Ovary (tissue), 9 donors: ENCODE data around the gene ADARB2. TPM values are rescaled to one million over a fixed set of nuclear protein-coding genes. Genes with fewer than 3 reads are reported as not detected.

Source experiments
- DNase-seq, 5 donors: peaks; one replicate each; pipeline ENCODE4 v3.0.0-alpha.2; 2019 to 2020
- H3K27ac ChIP-seq, 2 donors: fragments of 200-600 bp; one replicate each; pipeline versions ENCODE4 v1.5.1 to v1.8.0; 2019 to 2022
- H3K27me3 ChIP-seq: fragments of 200-600 bp; one replicate; pipeline ENCODE4 v1.8.0; 2022
- H3K36me3 ChIP-seq: fragments of 200-600 bp; sonication (generic); one replicate; pipeline ENCODE4 v1.5.1; 2019
- H3K4me1 ChIP-seq: one replicate; pipeline ENCODE4 v1.8.1; 2013; ENCODE audit warnings: mild to moderate bottlenecking, moderate library complexity; ENCODE audit not compliant: insufficient read depth
- H3K4me3 ChIP-seq: fragments of 200-600 bp; sonication (generic); one replicate; pipeline ENCODE4 v1.5.1; 2017
- H3K9me3 ChIP-seq, 2 donors: fragments of 200-600 bp in 1 of 2; sonication (generic) in 1 of 2; one replicate each; pipeline versions ENCODE4 v1.5.1 to v1.8.1; 2013 to 2019; ENCODE audit warnings: mild to moderate bottlenecking in 1 of 2, moderate library complexity in 1 of 2
- EP300 ChIP-seq: sonication (generic); formaldehyde crosslinking; IDR thresholded peaks from one replicate; pipeline ENCODE4 v1.6.1; 2017; ENCODE audit warnings: antibody characterized with exemption
- POLR2A ChIP-seq: fragments of 450-650 bp; IDR thresholded peaks from one replicate; pipeline ENCODE4 v1.6.1; 2017; ENCODE audit warnings: antibody characterized with exemption, mild to moderate bottlenecking, moderate library complexity
- WGBS, 3 donors: extraction: QIAGEN DNeasy Blood & Tissue Kit in 1 of 3; methylation state at CpG; one replicate each; pipeline versions ENCODE4 v1.1.5 to v1.1.7; 2013 to 2017; 5-methylcytosine and 5-hydroxymethylcytosine counted together
- intact Hi-C, 4 donors: fragments of 100-400 bp; cut with DNase I; formaldehyde crosslinking; loops; one replicate each; pipeline versions ENCODE4 v1.11.0 to v1.15.1; 2022 to 2023
- polyA plus RNA-seq, 2 donors: library from polyadenylated mRNA; stranded (reverse); fragments of 200-250 nt in 1 of 2; fragments of 350-450 nt in 1 of 2; fragmentation: Illumina TruSeq in 1 of 2; extraction: RNeasy Lipid Tissue Mini Kit (QIAGEN cat#74804) in 1 of 2; gene quantifications; one replicate each; pipeline ENCODE4 v1.2.3, GENCODE V29; 2013 to 2014
- total RNA-seq, 7 donors: library from RNA; depleted of rRNA in 2 of 7; stranded (reverse); fragments of >200 nt in 2 of 7; fragmentation: NEBNext Ultra II Directional in 3 of 7; extraction: Animal tissue kit (Norgen Biotek cat#: 25700) in 3 of 7; gene quantifications; one replicate each; pipeline versions ENCODE4 v1.1.0 to v1.2.4, GENCODE V29; 2016 to 2023
- TF ChIP-seq, protein P1 (sequence below), 3 donors: fragments of 450-650 bp in 2 of 3; fragments of 200-600 bp in 1 of 3; IDR thresholded peaks; one replicate each; pipeline versions ENCODE4 v1.5.1 to v1.8.0; 2016 to 2022; ENCODE audit warnings: antibody characterized with exemption in 3 of 3, mild to moderate bottlenecking in 1 of 3
- donor health status: DM: no; HTN: no; CAD: no; lungs with moderate emphysema.
- donor health status: DM: no; HTN: no; CAD: no.
- donor health status: Bipolar disorder and iron deficiency.
- donor health status: DM: yes; HTN: yes; CAD: no.
- donor health status: DM: no; HTN: no; CAD: no.
- donor health status: DM: yes; HTN: yes; CAD: no.

Gene ADARB2
- total and polyA plus RNA-seq, 9 donors = 0.12 to 2.0 (median 0.36) TPM; not detected in 2

DNA sequence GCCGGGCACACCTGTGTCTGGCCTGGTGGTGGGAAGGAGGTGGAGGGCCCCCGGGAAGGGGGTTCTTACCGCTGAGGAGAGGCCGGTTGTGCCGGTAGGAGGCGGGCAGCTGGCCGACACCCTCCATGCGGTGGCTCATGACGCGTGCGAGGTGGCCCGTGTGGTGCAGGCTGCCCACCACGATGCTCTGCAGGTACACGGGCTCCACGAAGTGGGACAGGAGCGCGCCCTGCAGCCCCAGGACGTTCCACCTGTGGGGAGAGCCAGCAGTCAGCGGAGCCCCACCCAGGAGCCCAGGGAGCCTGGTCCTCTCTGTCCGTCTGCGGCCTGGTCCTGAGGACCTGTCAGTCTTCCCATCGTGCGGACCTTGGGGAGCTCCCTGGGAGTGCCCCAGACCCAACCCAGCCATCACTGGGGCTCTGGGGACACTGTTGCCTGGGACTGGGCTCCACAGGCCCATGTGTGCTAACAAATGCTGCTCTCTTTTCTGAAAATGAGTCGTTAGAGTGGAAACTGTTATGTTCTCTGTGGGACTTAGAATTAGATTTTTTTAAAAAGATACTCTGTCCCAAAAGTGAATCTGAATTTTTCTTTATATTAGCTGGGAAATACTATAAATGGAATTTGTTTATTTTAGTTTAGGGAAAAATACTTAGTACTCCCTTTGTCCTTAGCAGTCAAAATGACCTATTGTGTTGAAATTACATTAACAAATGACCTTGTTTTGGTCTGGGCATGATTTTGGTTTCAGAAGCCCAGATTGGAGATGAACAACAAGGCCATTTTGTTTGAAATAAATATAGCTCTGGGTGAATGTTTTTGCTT is 537.2 kb downstream of the ADARB2 start:
- no peaks in the 10 kb centered on the region for H3K27me3 ChIP-seq
- H3K4me3 ChIP-seq = no peak overlapping the region
- intact Hi-C loops = no loop called here
- peaks cover 5% of the 10 kb centered on the region for H3K4me1 ChIP-seq
- H3K9me3 ChIP-seq = no peaks in the 10 kb centered on the region
- DNase-seq = peak in 1 of 5 donors; percentile 29
- 79 to 87% (median 85%) methylated on average over 24 of the region's 24 CpGs for WGBS, 3 donors
- no peaks in the 10 kb centered on the region for H3K36me3 ChIP-seq
- no peak for TF ChIP-seq EP300
- no peak for TF ChIP-seq POLR2A
- TF ChIP-seq, protein P1, sequence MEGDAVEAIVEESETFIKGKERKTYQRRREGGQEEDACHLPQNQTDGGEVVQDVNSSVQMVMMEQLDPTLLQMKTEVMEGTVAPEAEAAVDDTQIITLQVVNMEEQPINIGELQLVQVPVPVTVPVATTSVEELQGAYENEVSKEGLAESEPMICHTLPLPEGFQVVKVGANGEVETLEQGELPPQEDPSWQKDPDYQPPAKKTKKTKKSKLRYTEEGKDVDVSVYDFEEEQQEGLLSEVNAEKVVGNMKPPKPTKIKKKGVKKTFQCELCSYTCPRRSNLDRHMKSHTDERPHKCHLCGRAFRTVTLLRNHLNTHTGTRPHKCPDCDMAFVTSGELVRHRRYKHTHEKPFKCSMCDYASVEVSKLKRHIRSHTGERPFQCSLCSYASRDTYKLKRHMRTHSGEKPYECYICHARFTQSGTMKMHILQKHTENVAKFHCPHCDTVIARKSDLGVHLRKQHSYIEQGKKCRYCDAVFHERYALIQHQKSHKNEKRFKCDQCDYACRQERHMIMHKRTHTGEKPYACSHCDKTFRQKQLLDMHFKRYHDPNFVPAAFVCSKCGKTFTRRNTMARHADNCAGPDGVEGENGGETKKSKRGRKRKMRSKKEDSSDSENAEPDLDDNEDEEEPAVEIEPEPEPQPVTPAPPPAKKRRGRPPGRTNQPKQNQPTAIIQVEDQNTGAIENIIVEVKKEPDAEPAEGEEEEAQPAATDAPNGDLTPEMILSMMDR (IDR thresholded peaks at IDR 0.05) = no peak
- no peak overlapping the region for H3K27ac ChIP-seq

DNA sequence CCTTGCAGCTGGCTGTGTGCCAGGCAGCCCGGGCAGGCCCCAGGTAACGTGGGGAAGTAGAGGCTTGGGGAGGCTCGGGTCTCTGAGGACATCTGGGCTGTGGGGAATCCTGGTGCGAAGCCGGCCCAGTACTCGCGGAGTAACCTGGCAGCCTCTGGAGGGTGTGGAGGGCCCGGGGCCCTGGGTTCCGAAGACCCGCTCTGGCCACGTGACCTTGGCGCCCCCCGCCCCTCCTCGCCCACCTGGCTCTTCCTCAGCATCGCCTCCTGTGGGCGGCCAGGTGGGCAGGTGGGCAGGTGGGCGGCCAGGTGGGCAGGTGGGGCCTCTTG is 538.0 kb downstream of the ADARB2 start:
- Histone ChIP-seq H3K27me3 (no peaks in the 10 kb centered on the region), H3K4me1 (peaks cover 5% of the 10 kb centered on the region), H3K4me3 (no peak overlapping the region), H3K36me3 (no peaks in the 10 kb centered on the region), H3K27ac (no peak overlapping the region), H3K9me3 (no peaks in the 10 kb centered on the region)
- DNase-seq = no peak
- TF ChIP-seq, protein P1 (IDR thresholded peaks at IDR 0.05) = no peak
- TF ChIP-seq EP300 (no peak), POLR2A (no peak)
- intact Hi-C loops = no loop called here
- WGBS, 3 donors = 72 to 75% (median 74%) methylated on average over 17 of the region's 17 CpGs

DNA sequence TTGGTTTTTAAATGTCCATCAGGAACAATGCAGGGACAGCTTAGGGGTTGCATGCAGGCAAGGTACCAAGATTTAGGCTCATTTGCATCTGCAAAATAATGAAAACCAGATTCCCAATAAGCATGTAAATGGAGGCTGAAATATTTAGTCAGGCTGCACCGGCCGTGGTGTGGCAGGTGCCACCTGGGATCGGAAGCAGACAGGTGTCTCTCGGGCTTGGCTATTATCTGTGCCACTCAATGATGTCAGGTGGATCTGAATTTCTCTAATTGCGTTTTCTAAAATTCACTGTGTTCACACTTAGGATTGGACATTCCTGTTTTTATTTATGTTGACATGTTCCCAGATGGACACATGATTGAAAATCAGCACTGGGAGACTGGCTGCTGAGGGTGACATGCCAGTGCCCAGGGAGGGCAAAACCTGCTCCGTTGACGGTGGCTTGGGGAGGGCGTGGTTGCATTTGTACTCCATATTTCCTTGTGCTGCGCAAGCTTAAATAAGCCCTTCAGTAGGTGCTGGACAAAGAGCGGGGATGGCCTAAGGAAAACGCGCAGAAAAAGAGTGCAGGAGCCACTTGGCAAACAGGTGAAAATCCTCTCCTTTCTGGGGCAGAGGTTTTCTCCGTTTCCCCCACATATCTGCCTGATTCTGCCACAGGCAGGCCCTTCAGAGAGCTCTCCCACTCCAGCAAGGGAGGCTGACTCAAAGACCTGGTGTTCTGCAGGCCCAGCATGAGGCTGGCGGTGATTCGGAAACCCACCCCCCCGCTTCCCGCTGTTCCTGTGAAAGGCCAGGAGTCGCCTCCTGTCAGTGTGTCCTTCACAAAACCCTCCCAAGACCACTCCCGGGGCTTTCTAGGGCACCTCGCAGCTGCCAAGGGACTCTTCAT is 538.6 kb downstream of the ADARB2 start:
- no peak for DNase-seq
- intact Hi-C loops = no loop called here
- 68 to 75% (median 68%) methylated on average over 19 to 20 of the region's 20 CpGs for WGBS, 3 donors
- no peaks in the 10 kb centered on the region for H3K9me3 ChIP-seq
- peaks cover 5% of the 10 kb centered on the region for H3K4me1 ChIP-seq
- TF ChIP-seq EP300 = no peak
- TF ChIP-seq, protein P1 (IDR thresholded peaks at IDR 0.05) = no peak
- H3K36me3 ChIP-seq = no peaks in the 10 kb centered on the region
- H3K27me3 ChIP-seq = no peaks in the 10 kb centered on the region
- no peak overlapping the region for H3K4me3 ChIP-seq
- H3K27ac ChIP-seq = no peak overlapping the region

DNA sequence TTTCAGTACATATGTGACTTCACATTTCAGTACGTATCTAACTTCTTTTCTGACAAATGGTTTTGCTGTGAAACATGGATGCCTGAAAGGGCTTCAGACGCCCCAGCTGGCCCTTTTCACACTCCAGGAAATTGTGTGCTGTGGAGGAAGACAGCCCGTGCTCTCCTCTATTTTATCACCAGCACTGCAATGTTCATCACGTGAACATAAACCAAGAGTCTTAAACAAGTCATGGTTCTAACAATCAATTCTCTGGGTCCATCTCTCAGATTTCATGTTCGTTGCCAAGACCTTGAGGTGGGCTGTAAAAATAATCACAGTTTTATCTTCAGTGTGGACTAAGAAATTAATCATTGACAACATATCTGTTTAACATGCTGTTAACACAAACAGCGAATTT is 539.9 kb downstream of the ADARB2 start:
- peaks cover 5% of the 10 kb centered on the region for H3K4me1 ChIP-seq
- intact Hi-C loops = no loop called here
- H3K4me3 ChIP-seq = no peak overlapping the region
- peak in 1 of 5 donors; percentile 47 for DNase-seq
- H3K27me3 ChIP-seq = no peaks in the 10 kb centered on the region
- H3K27ac ChIP-seq = no peak overlapping the region
- no peaks in the 10 kb centered on the region for H3K9me3 ChIP-seq
- WGBS, 3 donors = 7 to 8% (median 8%) methylated on average over 6 of the region's 6 CpGs
- TF ChIP-seq, protein P1 (IDR thresholded peaks at IDR 0.05) = no peak
- TF ChIP-seq EP300 = no peak
- no peak for TF ChIP-seq POLR2A
- no peaks in the 10 kb centered on the region for H3K36me3 ChIP-seq
